Esophagus muscularis mucosa (tissue), 4 donors: ENCODE results near the gene TULP3. TPM values are rescaled to one million over a fixed set of nuclear protein-coding genes. Genes with fewer than 3 reads are reported as not detected.

Source experiments
- DNase-seq: peaks from one replicate; pipeline ENCODE4 v3.0.0-alpha.2; 2017; ENCODE audit errors: extremely low spot score
- H3K27ac ChIP-seq, 4 donors: fragments of 200-600 bp; sonication (generic); replicated peaks in 1 of 4; 1 replicate in 3 of 4; 2 replicates in 1 of 4; pipeline ENCODE4 v1.5.1; 2016 to 2019; ENCODE audit warnings: mild to moderate bottlenecking in 1 of 4
- H3K27me3 ChIP-seq, 4 donors: fragments of 200-600 bp; sonication (generic); one replicate each; pipeline versions ENCODE4 v1.5.1 to v1.6.0; 2016 to 2019
- H3K36me3 ChIP-seq, 4 donors: fragments of 200-600 bp; sonication (generic); one replicate each; pipeline ENCODE4 v1.5.1; 2016 to 2019
- H3K4me1 ChIP-seq, 4 donors: fragments of 200-600 bp; sonication (generic); one replicate each; pipeline ENCODE4 v1.5.1; 2016 to 2019
- H3K4me3 ChIP-seq, 4 donors: fragments of 200-600 bp; sonication (generic); 1 replicate in 2 of 4; 2 replicates in 2 of 4; pipeline ENCODE4 v1.5.1; 2016 to 2019; ENCODE audit warnings: mild to moderate bottlenecking in 4 of 4, moderate library complexity in 1 of 4
- H3K9me3 ChIP-seq, 4 donors: fragments of 200-600 bp; sonication (generic); 1 replicate in 3 of 4; 2 replicates in 1 of 4; pipeline ENCODE4 v1.5.1; 2016 to 2019
- EP300 ChIP-seq: sonication (generic); formaldehyde crosslinking; IDR thresholded peaks from one replicate; pipeline ENCODE4 v1.6.1; 2017; ENCODE audit warnings: antibody characterized with exemption
- POLR2A ChIP-seq: fragments of 450-650 bp; IDR thresholded peaks from one replicate; pipeline ENCODE4 v1.6.1; 2017; ENCODE audit warnings: antibody characterized with exemption, moderate library complexity, mild to moderate bottlenecking, low read depth
- POLR2AphosphoS5 ChIP-seq, 2 donors: sonication (generic); formaldehyde crosslinking; IDR thresholded peaks; one replicate each; pipeline ENCODE4 v1.6.1; 2017; ENCODE audit warnings: antibody characterized with exemption in 2 of 2
- WGBS: methylation state at CpG from one replicate; pipeline ENCODE4 v1.1.5; 2018; 5-methylcytosine and 5-hydroxymethylcytosine counted together
- intact Hi-C: fragments of 100-400 bp; cut with DNase I; formaldehyde crosslinking; loops from one replicate; pipeline ENCODE4 v1.15.1; 2023
- total RNA-seq, 4 donors: library from RNA; depleted of rRNA; stranded (reverse); fragments of >200 nt; gene quantifications; one replicate each; pipeline versions ENCODE4 v1.1.0 to v1.2.1, GENCODE V29; 2016
- TF ChIP-seq, protein P1 (sequence below), 3 experiments: fragments of 200-600 bp in 2 of 3; fragments of 450-650 bp in 1 of 3; sonication (generic) in 2 of 3; IDR thresholded peaks; one replicate each; pipeline ENCODE4 v1.5.1; 2017 to 2019; ENCODE audit warnings: antibody characterized with exemption in 3 of 3, mild to moderate bottlenecking in 2 of 3, moderate library complexity in 1 of 3

Gene TULP3
- total RNA-seq, 4 donors from 2014 or later = 19.1 to 35.7 (median 27.4) TPM

DNA sequence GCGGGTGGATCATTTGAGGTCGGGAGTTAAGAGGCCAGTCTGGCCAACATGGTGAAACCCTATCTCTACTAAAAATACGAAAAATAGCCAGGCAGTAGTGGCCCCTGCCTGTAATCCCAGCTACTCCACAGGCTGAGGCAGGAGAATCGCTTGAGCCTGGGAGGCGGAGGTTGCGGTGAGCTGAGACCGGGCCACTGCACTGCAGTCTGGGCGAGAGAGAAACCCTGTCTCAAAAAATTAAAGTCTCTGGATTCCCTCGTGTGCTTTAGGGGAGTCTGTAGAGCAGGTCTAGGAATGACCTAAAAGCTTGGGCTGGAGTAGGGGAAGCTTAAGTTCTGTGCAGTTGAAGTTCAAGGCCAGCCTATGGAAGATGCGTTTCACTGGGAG is 697 bp upstream of the TULP3 start:
- no peak for TF ChIP-seq POLR2A
- TF ChIP-seq, protein P1, sequence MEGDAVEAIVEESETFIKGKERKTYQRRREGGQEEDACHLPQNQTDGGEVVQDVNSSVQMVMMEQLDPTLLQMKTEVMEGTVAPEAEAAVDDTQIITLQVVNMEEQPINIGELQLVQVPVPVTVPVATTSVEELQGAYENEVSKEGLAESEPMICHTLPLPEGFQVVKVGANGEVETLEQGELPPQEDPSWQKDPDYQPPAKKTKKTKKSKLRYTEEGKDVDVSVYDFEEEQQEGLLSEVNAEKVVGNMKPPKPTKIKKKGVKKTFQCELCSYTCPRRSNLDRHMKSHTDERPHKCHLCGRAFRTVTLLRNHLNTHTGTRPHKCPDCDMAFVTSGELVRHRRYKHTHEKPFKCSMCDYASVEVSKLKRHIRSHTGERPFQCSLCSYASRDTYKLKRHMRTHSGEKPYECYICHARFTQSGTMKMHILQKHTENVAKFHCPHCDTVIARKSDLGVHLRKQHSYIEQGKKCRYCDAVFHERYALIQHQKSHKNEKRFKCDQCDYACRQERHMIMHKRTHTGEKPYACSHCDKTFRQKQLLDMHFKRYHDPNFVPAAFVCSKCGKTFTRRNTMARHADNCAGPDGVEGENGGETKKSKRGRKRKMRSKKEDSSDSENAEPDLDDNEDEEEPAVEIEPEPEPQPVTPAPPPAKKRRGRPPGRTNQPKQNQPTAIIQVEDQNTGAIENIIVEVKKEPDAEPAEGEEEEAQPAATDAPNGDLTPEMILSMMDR (IDR thresholded peaks at IDR 0.05) = no peak
- no peak for TF ChIP-seq EP300
- TF ChIP-seq POLR2AphosphoS5 (IDR thresholded peaks at IDR 0.05) = no peak
- H3K27me3 ChIP-seq = no peaks in the 10 kb centered on the region
- WGBS = 75% methylated on average over 10 of the region's 10 CpGs
- H3K4me3 ChIP-seq = peak overlapping the region; percentile 74 to 95 (median 76)
- H3K36me3 ChIP-seq = peaks cover 0 to 21% (median 0%) of the 10 kb centered on the region in 4 donors
- intact Hi-C loops = no loop called here
- peak overlapping the region; percentile 95 to 97 (median 96) for H3K27ac ChIP-seq
- no peak for DNase-seq
- H3K9me3 ChIP-seq = no peaks in the 10 kb centered on the region
- H3K4me1 ChIP-seq = peaks cover 17 to 44% (median 42%) of the 10 kb centered on the region in 4 donors

GRCh38 chr12:2891240-2892053 is 756 bp downstream of the TULP3 start:
- no peaks in the 10 kb centered on the region for H3K27me3 ChIP-seq
- DNase-seq = no peak
- 22% methylated on average over 36 of the region's 42 CpGs for WGBS
- intact Hi-C loops = no loop called here
- H3K27ac ChIP-seq = peak overlapping the region; percentile 95 to 97 (median 96)
- H3K4me1 ChIP-seq = peaks cover 23 to 58% (median 55%) of the 10 kb centered on the region in 4 donors
- TF ChIP-seq EP300 (no peak), POLR2AphosphoS5 (IDR thresholded peaks at IDR 0.05) (peak in 1 of 2 donors; percentile 23), POLR2A (no peak)
- TF ChIP-seq, protein P1 (IDR thresholded peaks at IDR 0.05) = no peak
- H3K9me3 ChIP-seq = no peaks in the 10 kb centered on the region
- H3K36me3 ChIP-seq = peaks cover 0 to 13% (median 0%) of the 10 kb centered on the region in 4 donors
- peak overlapping the region; percentile 74 to 95 (median 76) for H3K4me3 ChIP-seq

DNA sequence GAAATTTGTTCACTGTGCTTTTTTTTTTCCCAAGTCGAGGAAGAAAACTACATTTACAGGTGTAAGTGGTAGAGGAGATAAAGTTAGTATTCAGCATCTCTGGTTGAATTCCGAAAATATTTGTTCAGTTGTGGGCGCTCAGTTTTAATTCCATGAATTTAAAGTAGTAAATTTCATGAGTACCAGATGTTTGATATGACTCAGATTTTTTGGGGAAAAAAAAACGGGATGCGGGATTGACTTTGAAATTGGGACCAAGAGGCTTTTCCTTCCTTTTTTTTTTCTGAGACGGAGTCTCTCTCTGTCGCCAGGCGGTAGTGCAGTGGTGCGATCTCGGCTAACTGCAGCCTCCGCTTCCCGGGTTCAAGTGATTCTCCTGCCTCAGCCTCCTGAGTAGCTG is 1.6 kb downstream of the TULP3 start:
- peak overlapping the region; percentile 72 to 97 (median 96) for H3K27ac ChIP-seq
- no peaks in the 10 kb centered on the region for H3K27me3 ChIP-seq
- DNase-seq = no peak
- H3K4me1 ChIP-seq = peaks cover 23 to 64% (median 59%) of the 10 kb centered on the region in 4 donors
- peak overlapping the region; percentile 74 to 95 (median 76) for H3K4me3 ChIP-seq
- WGBS = 74% methylated on average over 12 of the region's 12 CpGs
- no peaks in the 10 kb centered on the region for H3K9me3 ChIP-seq
- TF ChIP-seq, protein P1 (IDR thresholded peaks at IDR 0.05) = no peak
- TF ChIP-seq POLR2A (no peak), POLR2AphosphoS5 (IDR thresholded peaks at IDR 0.05) (no peak), EP300 (no peak)
- H3K36me3 ChIP-seq = peaks cover 0 to 9% (median 0%) of the 10 kb centered on the region in 4 donors
- intact Hi-C loops = no loop called here

- 59% methylated on average over 8 of the region's 8 CpGs for WGBS
- intact Hi-C loops = no loop called here
- peak overlapping the region; percentile 26 to 97 (median 84) for H3K27ac ChIP-seq
- H3K27me3 ChIP-seq = no peaks in the 10 kb centered on the region
- DNase-seq = no peak
- H3K9me3 ChIP-seq = no peaks in the 10 kb centered on the region
- H3K4me1 ChIP-seq = peaks cover 23 to 64% (median 59%) of the 10 kb centered on the region in 4 donors
- H3K36me3 ChIP-seq = peaks cover 0 to 6% (median 0%) of the 10 kb centered on the region in 4 donors
- H3K4me3 ChIP-seq = peak overlapping the region in 3 of 4 donors; percentile 20 to 77 (median 74)
- TF ChIP-seq POLR2AphosphoS5 (IDR thresholded peaks at IDR 0.05) = peak; percentile 64 to 76
- TF ChIP-seq EP300 = no peak
- no peak for TF ChIP-seq POLR2A
- TF ChIP-seq, protein P1 (IDR thresholded peaks at IDR 0.05) = no peak
Measured at GRCh38 chr12:2893007-2893406, 2.3 kb downstream of the TULP3 start.
